GM12892 (cell line): ENCODE data around the gene FAM120AOS.

Experiments
- POLR2A ChIP-seq: IDR thresholded peaks from 2 replicates; pipeline ENCODE4 v1.6.1; 2011; ENCODE audit warnings: low read depth, low read length, control low read depth
- POLR2AphosphoS5 ChIP-seq: IDR thresholded peaks from 2 replicates; pipeline ENCODE4 v1.6.1; 2011; ENCODE audit warnings: low read depth, low read length, control low read depth
- TAF1 ChIP-seq: IDR thresholded peaks from 2 replicates; pipeline ENCODE4 v1.6.1; 2011; ENCODE audit warnings: low read depth, mild to moderate bottlenecking, control low read depth, low read length, borderline replicate concordance

DNA sequence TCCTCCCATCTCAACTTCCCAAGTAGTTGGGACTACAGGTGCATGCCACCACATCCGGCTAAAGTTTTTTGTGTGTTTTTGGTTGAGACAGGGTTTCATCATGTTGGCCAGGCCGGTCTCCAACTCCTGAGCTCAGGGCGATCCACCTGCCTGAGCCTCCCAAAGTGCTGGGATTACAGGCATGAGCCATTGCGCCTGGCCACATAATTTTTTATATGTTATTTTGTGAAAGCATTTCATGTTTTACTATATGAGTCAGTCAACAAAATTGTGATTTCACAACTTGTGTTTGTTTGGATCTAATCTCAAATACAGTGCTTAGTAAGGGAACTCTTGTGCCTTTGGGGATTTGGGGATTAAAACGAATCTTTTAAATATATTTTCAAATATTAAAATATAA, 20.0 kb upstream of the FAM120AOS start:
- no peak for TF ChIP-seq POLR2A
- TF ChIP-seq POLR2AphosphoS5: no peak
- no peak for TF ChIP-seq TAF1
